Measurements from ENCODE around the gene ANXA8.
"Not testable (repeated sequence)": the region's sequence is repeated elsewhere in the genome, so short reads cannot be mapped to it uniquely, and the experiment has no call there.

ANXA8 gene, protein sequence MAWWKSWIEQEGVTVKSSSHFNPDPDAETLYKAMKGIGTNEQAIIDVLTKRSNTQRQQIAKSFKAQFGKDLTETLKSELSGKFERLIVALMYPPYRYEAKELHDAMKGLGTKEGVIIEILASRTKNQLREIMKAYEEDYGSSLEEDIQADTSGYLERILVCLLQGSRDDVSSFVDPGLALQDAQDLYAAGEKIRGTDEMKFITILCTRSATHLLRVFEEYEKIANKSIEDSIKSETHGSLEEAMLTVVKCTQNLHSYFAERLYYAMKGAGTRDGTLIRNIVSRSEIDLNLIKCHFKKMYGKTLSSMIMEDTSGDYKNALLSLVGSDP

DNA sequence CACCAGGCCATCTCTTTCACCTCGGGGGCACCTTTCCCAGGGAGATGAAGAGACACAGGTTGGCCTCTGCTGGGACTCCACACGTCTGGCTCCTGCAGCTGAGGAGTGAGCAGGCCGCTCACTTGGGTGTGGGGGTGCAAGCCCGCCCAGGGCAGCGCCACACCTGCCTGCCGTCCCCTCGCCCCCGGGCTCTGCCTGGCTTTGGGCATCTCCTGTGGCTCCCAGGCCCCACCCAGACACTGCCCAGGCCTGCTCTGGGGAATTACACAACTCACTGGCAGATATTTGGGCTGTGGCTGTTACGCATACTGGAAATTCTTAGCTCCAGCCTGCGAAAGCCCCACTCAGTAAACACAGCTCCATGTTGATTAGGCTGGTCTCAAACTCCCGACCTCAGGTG is at the start of gene ANXA8:
Gene ANXA8, minus strand, starts transcription at position 193 of the 400 bp plus-strand sequence. Its CDS starts 182 bp downstream, at position 11.
- DNase-seq: not testable (repeated sequence)

DNA sequence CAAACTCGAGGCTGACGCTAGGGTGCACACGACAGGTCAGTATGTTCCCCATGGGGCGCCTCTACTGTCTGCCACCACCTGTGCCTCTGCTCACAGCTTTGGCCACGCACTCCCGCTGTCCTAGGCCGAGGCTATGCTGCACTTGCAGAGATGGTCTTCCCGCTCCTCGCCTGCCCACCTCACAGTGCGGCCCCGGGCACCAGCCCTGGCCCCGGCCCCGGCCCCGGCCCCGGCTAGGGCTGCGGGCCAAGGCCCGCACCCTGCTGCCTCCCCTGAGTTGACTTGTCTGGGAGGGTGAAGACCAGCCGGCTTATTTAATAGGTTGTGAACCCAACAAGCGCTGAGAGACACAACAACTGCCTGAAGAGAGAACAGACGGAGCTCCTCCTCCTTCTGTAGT is 39.6 kb upstream of the ANXA8 start, which contains the start of gene AGAP9:
Gene AGAP9, minus strand, starts transcription at position 164 of the 400 bp plus-strand sequence. Its CDS starts 112 bp downstream, at position 52.
- not testable (repeated sequence) for DNase-seq

DNA sequence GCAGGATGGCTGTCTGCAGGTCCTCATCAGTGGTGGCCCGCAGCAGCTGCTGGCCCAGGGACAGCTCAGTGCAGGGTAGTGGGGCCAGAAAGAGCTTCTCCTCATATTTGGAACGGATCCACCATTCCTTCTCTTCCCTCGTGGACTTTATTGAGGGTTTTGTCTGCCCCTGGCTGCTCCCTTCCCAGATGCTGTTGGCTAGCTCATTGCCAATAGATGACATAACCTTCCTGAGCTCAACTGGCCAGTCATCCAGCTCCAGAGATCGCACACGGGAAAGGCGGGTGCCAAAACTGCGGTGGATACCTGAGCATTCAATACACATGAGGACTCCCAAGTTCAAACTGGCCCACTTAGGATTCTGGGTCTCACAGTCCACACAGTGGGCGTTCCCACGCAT is 18.4 kb upstream of the ANXA8 start:
- DNase-seq: not testable (repeated sequence)

DNA sequence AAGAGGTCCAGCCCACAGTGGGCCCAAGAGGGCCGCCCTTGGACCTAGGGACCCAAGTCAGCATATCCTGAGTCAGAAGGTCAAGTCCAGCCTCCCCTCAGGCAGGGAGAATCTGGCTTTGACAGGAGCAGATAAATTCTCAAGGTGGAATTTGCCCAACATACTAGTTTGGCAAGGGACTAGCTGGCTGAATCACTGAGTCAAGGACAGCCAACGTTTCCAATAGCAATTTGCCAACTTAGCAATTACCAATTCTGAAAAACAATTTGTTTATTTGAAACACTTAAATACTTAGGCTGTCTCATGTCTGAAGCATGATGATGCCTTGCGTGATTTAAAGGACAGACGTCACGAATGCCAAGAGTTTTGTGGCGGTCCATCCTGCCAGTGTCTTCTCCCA is 10.3 kb upstream of the ANXA8 start:
- not testable (repeated sequence) for DNase-seq

DNA sequence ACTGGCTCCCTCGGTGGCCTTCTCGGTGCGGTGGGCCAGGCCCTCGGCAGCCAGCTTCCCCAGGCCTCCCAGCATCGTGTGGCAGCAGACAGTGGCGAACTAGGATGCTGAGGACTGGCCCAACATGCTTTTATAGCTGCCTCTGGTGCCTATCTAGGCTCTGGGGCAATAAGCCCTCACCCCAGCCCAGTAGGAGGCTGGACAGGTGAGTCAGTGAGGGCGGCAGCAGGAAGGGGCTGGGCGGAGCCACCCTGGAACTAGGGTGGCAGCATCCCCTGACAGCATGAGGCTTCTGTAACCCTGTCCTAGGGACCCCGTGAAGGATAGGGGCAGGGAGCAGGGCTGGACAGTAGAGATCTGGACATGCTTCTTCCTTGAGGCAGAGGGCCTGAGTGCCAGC is 7.7 kb upstream of the ANXA8 start, which contains the start of gene FAM25G:
Gene FAM25G, minus strand, starts transcription at position 101 of the 400 bp plus-strand sequence. Its CDS starts 26 bp downstream, at position 75.
- DNase-seq: not testable (repeated sequence)

DNA sequence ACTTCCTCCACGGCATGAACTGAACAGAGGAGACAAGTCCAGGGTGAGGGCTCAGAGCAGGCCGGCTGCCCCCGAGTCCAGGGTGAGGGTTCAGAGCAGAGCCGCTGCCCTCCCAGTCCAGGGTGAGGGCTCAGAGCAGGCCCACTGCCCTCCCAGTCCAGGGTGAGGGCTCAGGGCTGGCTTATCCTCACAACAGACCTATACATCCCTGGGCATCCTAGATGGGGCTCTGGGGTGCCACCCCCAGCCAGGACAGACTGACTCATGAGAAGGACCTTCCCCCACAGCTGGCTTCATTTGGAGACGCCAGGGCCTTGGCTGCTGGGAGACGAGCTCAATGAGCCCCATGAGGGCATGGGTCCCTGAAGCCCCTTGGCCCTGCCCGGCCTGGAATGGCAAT is 5.7 kb upstream of the ANXA8 start:
- DNase-seq: not testable (repeated sequence)

DNA sequence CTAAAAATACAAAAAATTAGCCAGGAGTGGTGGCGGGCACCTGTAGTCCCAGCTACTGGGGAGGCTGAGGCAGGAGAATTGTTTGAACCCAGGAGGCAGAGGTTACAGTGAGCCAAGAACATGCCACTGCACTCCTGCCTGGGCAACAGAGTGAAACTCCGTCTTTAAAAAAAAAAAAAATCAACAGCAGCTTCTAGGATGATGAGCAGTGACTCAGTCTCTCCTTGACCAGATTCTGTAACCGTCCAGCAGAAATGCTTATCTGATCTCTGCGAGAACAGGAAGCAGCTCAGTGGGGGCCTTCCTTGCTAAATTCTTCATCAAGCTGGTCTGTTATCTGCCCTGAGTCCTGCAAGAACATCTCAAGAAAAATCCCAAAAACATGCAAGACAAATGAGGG is 2.0 kb upstream of the ANXA8 start:
- DNase-seq: peak; percentile 33

DNA sequence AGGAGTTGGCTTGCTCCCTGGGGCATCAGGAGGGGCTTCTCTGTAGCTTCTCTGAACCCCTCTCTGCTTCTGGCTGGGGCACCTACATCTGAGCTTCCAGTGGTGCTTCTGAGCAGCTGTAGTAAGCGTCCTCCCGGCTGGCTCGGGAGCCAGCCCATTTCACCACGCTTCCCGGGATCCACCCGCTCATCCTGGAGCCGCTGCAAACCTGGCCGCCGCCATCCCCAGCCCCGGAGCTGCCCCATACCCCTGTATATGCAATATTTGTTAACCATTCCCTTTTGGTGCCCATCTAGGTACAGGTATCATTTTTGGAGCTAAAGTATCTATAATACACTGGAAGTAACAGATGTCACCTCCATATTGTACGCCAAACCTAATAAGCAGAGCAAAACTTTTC is 871 bp upstream of the ANXA8 start:
- DNase-seq: not testable (repeated sequence)

DNA sequence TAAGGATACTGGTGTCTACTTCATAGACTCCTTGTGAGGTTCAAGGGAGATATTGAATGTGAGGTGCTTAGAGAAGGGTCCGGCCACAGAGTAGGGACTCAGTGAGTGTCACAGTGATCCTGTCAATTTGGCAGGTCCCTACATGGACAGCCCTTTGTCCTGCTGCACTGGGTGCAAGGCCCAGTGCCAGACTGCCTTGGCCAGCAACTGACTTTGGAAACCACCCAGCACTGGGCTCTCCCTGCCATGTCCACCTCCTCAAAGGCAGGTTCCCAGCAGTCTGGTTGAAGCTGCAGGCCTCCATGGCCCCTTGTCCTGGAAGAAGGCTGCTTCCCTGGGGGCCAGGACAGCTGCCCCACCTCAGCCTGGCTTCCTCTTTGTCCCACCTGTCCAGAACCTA is 1.5 kb downstream of the ANXA8 start:
- DNase-seq: not testable (repeated sequence)

DNA sequence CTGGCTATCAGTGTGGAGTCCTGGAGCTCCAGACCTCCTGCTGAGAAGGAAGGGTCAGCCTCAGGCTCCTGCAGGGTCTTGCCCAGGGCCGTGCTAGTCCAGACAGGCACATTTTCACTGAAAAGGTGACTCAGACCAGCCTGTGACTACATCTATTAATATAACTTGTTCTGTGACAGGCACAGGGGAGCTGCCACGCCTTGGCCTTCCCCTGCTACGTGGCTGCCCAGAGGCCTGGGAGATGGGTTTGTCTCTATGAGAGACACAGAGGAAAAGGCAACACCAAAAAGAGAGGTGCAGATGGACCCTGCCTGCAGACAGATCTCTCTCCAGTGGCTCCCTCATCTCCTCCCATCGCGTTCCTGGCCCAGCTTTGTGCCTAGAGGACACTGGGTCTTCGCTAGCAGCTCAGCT is 2.1 kb downstream of the ANXA8 start:
- DNase-seq: not testable (repeated sequence)

DNA sequence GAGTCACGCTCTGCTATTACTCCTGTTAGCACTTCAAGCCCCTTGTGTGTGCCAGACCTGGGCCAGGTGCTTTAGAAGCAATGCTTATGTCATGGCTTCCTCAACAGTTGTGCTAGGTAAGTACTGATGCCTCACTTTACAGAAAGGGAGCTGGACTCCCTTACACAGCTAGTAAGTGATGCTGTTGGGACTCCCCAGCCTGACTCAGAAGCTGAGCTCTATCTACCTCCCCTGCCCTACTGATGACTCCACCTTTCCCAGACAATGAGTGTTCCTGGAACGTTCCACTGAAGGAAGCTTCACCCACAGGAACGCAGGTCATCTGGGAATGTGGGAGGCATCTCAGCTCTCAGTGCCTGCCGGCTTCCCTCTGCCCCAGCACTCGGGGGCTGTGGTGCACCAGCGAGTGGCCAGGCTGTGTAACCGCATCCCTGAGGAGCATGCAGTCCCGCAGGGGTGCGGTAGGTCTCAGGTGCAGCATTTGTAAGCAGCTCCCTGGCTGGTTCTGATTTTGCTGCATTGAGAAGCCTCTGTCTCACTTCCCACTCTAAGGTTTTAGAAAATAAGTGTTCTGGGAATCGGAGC is 2.6 kb downstream of the ANXA8 start:
- not testable (repeated sequence) for DNase-seq

DNA sequence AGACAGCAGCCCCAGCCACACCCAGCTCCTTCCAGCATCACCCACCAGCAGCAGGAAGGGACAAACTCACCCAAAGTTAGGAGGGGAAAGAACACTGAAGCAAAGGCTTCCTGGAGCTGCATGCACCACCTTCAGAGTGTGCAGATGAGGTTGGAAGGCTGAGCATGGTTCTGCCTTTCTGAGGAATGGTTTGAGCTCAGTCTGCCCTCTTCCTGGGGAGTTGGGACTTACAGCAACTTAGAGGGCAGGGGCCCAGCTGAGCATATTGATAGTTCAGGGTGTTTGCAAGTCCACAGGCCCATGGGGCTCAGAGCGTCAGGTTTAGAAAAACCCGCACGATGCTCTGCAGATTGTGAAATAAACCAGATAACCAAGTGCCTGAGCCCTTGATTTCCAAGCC is 3.8 kb downstream of the ANXA8 start:
- DNase-seq: not testable (repeated sequence)

DNA sequence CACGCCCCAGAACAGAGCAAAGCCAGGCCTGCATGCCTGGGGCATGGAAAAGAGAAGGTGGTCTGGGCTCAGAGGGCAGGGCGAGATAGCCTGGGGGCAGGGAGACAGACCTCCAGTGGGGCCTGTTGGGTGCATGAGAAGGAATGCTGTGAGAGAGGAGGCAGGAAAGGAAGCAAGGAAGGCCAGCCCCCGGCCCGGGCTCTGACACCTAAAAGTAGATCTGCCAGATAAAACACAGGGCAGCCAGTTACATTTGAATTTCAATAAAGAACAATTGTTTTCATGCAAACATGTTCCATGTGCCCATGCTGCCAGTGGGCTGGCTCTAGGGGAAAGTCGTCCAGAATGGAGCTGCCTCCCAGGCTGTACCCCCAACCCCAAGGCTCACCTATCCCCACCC is 5.8 kb downstream of the ANXA8 start:
- not testable (repeated sequence) for DNase-seq

DNA sequence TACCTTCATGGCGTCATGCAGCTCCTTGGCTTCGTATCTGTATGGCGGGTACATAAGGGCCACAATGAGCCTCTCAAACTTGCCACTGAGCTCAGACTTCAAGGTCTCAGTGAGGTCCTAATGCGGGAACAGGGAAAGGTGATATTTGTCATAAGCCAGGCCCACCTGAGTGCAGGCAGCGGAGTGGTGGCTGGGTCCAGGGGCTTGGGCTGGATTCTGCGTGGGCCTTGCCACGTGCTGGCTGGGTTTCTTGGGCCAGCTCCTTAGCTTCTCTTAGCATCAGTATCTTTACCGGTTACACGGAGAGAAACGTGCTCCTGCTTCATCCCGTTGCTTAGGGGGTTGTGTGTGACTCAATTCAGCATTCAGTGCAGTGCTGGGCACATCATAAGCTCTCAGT is 6.8 kb downstream of the ANXA8 start:
- DNase-seq: not testable (repeated sequence)

DNA sequence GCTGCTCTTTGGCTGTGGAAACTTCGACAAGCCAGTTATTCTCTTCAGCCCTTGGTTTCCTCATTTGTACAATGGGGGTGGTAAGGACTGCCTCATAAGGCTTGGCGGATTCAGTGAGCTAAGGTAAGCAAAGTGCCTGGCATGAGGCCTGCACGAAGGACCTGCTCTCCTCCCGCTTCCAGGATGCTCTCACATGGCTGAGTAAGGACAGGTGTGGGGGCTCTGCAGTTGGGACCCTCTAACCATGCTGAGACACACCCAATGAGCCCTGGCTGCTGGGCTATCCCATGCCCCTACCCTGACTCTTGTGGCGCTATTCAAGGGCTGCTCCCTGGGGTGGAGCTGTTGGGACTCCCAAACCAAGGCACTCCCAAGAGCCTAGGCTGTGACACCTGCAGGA is 8.8 kb downstream of the ANXA8 start:
- DNase-seq: not testable (repeated sequence)

DNA sequence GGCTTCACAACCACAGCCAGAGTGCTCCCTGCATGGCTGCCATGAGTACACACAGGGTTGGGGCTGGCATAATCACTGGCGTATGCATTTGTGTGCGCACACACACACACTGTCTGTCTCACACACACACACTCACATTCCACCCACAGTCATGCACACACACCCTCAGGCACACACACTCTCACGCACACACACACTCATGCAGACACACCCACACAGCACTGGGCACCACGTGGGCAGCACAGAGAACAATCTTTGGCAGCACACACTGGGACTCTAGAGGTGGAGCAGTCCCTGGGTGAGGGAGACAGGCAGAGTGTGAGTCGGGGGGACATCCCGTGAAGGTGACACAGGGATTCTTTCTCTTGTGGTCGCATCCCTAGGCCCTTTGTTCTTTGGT is 10.4 kb downstream of the ANXA8 start:
- DNase-seq: not testable (repeated sequence)

DNA sequence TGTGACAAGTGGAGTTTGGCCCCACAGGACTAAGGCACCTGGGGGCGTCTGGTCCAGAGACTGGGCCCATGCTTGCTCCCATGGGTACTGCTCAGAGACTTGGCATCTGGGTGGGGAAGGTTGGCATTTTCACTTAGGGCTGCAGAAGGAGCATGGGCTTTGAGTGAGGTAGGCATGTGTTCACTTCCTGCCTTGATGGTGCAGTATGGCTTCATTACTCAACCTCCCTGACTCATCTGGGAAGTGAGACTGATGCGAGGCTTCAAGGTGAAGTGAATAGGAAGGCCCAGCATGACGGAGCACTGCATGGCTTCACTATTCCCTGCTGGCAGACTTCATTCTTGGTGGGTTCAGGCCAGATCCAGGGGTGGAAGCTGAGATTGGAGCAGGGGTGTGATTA is 11.3 kb downstream of the ANXA8 start:
- DNase-seq: not testable (repeated sequence)

DNA sequence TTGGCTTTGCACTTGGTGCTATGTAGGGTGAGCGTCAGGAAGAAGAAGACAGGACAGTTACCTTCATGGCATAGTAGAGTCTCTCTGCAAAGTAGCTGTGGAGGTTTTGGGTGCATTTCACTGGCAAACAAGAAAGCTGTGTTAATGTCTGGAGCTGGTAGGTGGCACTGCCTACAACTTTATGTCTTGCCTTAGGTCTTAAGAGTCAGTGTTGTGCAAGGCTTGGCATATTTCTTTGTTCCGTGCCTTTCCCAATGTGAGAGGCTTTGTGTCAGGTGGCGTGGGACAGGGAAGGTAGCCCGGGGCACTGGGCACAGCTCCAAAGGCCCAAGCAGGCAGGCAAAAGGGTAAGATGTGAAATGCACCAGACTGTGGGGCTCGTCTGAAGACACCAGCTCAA is 11.8 kb downstream of the ANXA8 start:
- DNase-seq: not testable (repeated sequence)

DNA sequence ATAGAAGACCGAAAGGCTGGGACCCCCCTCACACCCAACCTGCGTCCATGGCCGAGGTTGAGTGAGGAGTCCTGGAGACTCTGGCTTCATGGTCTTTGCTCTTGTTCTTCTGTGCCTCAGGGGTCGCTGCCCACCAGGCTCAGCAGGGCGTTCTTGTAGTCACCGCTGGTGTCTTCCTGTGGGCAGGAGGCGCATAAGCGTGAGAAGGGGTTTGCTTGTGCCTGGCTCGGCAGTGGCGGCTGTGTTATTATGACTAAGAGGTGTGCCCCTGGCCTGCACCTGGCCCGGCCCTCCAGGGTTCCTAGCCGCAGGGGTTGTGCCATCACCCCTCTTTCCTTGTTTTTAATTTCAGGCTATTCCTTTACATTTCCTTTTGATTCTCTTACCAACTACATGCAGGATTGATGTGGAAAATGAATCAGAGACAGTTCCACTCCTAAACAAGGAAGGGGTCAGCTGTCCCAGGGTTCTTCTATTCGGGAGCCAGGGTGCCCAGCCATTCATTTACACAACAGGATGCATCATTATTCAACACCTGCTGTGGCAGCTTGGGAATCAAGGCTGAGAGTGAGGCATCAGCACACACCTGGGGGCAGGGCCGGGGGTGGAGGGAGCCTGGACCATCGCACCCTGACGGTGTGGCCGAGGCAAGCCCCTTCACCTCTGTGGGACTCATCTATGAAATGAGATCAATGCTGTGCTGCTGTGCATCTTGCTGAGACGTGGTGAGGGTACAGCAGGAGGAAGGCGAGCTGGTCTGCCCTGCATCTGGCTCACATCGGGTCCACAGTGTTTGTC is 15.0 kb downstream of the ANXA8 start:
- not testable (repeated sequence) for DNase-seq

DNA sequence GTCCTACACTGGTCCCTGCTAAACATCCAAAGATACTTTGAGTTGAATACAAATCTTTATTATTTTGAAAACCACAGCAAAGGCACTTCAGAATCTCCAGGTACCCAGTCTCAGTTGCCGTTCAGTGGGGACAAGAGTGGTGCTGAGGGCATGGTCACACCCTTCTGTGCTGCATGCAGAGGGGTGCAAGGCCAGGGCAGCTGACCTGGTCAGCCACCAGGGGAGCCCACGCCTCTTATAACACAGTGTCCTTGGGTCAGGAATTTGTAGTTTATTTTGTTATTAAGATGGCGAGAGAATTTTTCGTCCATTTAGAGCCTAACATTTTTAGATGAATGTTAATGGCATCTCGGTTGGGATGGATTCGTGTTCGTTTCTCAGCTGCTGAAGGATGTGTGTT is 16.0 kb downstream of the ANXA8 start:
- DNase-seq: not testable (repeated sequence)

DNA sequence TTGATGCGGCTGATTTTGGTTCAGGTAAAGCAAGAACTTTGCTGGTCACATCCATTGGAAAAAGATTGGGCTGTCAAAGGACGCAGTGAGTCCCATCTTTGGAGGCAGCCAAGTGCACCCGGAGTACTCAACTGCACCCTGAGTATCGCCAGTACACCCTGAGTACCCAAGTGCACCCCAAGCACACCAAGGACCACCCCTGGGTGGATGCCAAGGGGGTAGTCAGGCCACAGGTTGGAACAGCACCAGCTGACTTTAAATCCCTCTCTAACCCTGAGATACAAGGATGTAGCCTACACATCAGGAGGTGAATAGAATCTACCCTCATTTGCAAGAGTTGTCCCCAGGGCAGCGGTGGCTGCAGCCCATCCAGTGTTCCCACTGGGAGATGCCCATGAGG is 16.5 kb downstream of the ANXA8 start:
- DNase-seq: not testable (repeated sequence)

DNA sequence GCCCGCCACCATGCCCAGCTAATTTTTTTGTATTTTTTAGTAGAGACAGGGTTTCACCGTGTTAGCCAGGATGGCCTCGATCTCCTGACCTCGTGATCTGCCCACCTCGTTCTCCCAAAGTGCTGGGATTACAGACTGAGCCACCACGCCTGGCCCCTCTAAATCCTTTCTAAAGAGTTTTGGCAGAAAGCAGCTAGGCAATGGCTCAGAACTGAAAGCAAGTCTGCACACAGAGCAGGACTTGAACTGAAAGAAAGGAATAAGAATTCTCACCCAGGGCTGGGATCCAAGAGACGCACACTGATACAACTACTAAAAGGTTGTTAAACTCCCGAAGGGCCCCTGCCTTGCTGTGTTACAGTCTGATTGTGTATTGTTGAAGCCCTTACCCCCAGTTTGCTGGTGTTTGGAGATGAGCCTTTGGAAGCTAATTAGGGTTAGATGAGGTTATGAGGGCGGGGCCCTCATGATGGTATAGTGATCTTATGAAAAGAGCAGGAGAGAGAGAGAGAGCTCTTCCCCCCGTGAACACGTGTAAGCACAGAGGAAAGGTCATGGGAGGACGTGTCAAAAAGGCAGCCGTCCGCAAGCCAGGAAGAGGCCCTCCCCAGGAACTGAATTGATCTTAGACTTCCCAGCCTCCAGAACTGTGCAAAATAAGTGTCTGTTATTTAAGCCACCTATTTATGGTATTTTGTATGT is 18.5 kb downstream of the ANXA8 start:
- not testable (repeated sequence) for DNase-seq

Data from hematopoietic multipotent progenitor cell treated with erythropoietin and hydrocortisone succinate and interleukin-3 and kit ligand, for 6 days (in vitro differentiated cells).